ENCODE data around the gene APCS. TPM values are rescaled to one million over a fixed set of nuclear protein-coding genes. Genes with fewer than 3 reads are reported as not detected.

APCS gene
- total RNA-seq, 1 donor from 2014 or later = not detected

GRCh38 chr1:159560599-159560998 is 27.0 kb upstream of the APCS start:
- intact Hi-C loops (cut with DNase I) = no loop called here
- Histone ChIP-seq H3K27me3 (no peaks in the 10 kb centered on the region), H3K27ac (no peak overlapping the region), H3K4me1 (no peaks in the 10 kb centered on the region), H3K36me3 (no peaks in the 10 kb centered on the region), H3K4me3 (no peak overlapping the region), H3K9me3 (no peaks in the 10 kb centered on the region)
- TF ChIP-seq CTCF (IDR thresholded peaks at IDR 0.05) = no peak
- DNase-seq (ENCODE audit: low spot score in 2 of 2) = no peak

GRCh38 chr1:159561497-159561896 is 26.1 kb upstream of the APCS start:
- Histone ChIP-seq H3K36me3 (no peaks in the 10 kb centered on the region), H3K4me3 (no peak overlapping the region), H3K27ac (no peak overlapping the region), H3K27me3 (no peaks in the 10 kb centered on the region), H3K9me3 (no peaks in the 10 kb centered on the region), H3K4me1 (no peaks in the 10 kb centered on the region)
- no peak for DNase-seq (ENCODE audit: low spot score in 2 of 2)
- intact Hi-C loops (cut with DNase I) = no loop called here
- no peak for TF ChIP-seq CTCF (IDR thresholded peaks at IDR 0.05)

- intact Hi-C loops (cut with DNase I) = no loop called here
- Histone ChIP-seq H3K4me1 (no peaks in the 10 kb centered on the region), H3K27ac (no peak overlapping the region), H3K9me3 (no peaks in the 10 kb centered on the region), H3K36me3 (no peaks in the 10 kb centered on the region), H3K4me3 (no peak overlapping the region), H3K27me3 (no peaks in the 10 kb centered on the region)
- no peak for TF ChIP-seq CTCF (IDR thresholded peaks at IDR 0.05)
- no peak for DNase-seq (ENCODE audit: low spot score in 2 of 2)
Measured at GRCh38 chr1:159562680-159563079, 24.9 kb upstream of the APCS start.

GRCh38 chr1:159577446-159577845 is 10.2 kb upstream of the APCS start:
- Histone ChIP-seq H3K9me3 (no peaks in the 10 kb centered on the region), H3K4me1 (no peaks in the 10 kb centered on the region)
- TF ChIP-seq CTCF (IDR thresholded peaks at IDR 0.05) = no peak

GRCh38 chr1:159580340-159580739 is 7.3 kb upstream of the APCS start:
- Histone ChIP-seq H3K4me3 (no peak overlapping the region), H3K4me1 (no peaks in the 10 kb centered on the region), H3K27me3 (no peaks in the 10 kb centered on the region), H3K9me3 (no peaks in the 10 kb centered on the region), H3K27ac (no peak overlapping the region), H3K36me3 (no peaks in the 10 kb centered on the region)
- TF ChIP-seq CTCF (IDR thresholded peaks at IDR 0.05) = no peak
- intact Hi-C loops (cut with DNase I) = no loop called here
- DNase-seq (ENCODE audit: low spot score in 2 of 2) = no peak

More at GRCh38 chr1:159577446-159577845, 10.2 kb upstream of the APCS start:
- intact Hi-C loops (cut with DNase I) = no loop called here
- no peak for DNase-seq (ENCODE audit: low spot score in 2 of 2)
- H3K27ac ChIP-seq = no peak overlapping the region
- no peaks in the 10 kb centered on the region for H3K27me3 ChIP-seq
- H3K4me3 ChIP-seq = no peak overlapping the region
- H3K36me3 ChIP-seq = no peaks in the 10 kb centered on the region

GRCh38 chr1:159581422-159581821 is 6.2 kb upstream of the APCS start:
- Histone ChIP-seq H3K4me1 (no peaks in the 10 kb centered on the region), H3K36me3 (no peaks in the 10 kb centered on the region), H3K27me3 (no peaks in the 10 kb centered on the region), H3K27ac (no peak overlapping the region), H3K9me3 (no peaks in the 10 kb centered on the region), H3K4me3 (no peak overlapping the region)
- no peak for TF ChIP-seq CTCF (IDR thresholded peaks at IDR 0.05)
- intact Hi-C loops (cut with DNase I) = no loop called here
- no peak for DNase-seq (ENCODE audit: low spot score in 2 of 2)

Measured in ascending aorta (tissue), 2 donors.